Upper lobe of left lung (tissue), 4 donors: ENCODE measurements around the gene MTIF3.

Experiments used
- CTCF ChIP-seq, 6 experiments: fragments of 450-650 bp in 4 of 6; fragments of 200-600 bp in 2 of 6; sonication (generic) in 2 of 6; IDR thresholded peaks; one replicate each; pipeline ENCODE4 v1.5.1; 2016 to 2019; ENCODE audit warnings: antibody characterized with exemption in 6 of 6
- POLR2A ChIP-seq, 4 donors: fragments of 450-650 bp; IDR thresholded peaks; one replicate each; pipeline ENCODE4 v1.5.1; 2016 to 2017; ENCODE audit warnings: antibody characterized with exemption in 4 of 4, mild to moderate bottlenecking in 2 of 4
- POLR2AphosphoS5 ChIP-seq, 2 donors: sonication (generic); formaldehyde crosslinking; IDR thresholded peaks; one replicate each; pipeline ENCODE4 v1.5.1; 2017; ENCODE audit warnings: antibody characterized with exemption in 2 of 2

- no peak for TF ChIP-seq POLR2AphosphoS5 (IDR thresholded peaks at IDR 0.05)
- no peak for TF ChIP-seq POLR2A (IDR thresholded peaks at IDR 0.05)
- TF ChIP-seq CTCF (IDR thresholded peaks at IDR 0.05): no peak
Observed at GRCh38 chr13:27408074-27408473, 42.3 kb downstream of the MTIF3 start.
